HG02981 (cell line): ENCODE measurements around the gene SNX14.

Experiments used
- ATAC-seq: cut with Tn5 transposase; IDR thresholded peaks from one replicate; pipeline ENCODE4 v1.9.1; 2021; ENCODE audit warnings: mild to moderate bottlenecking, moderate library complexity; ENCODE audit not compliant: unreplicated experiment

SNX14 gene

DNA sequence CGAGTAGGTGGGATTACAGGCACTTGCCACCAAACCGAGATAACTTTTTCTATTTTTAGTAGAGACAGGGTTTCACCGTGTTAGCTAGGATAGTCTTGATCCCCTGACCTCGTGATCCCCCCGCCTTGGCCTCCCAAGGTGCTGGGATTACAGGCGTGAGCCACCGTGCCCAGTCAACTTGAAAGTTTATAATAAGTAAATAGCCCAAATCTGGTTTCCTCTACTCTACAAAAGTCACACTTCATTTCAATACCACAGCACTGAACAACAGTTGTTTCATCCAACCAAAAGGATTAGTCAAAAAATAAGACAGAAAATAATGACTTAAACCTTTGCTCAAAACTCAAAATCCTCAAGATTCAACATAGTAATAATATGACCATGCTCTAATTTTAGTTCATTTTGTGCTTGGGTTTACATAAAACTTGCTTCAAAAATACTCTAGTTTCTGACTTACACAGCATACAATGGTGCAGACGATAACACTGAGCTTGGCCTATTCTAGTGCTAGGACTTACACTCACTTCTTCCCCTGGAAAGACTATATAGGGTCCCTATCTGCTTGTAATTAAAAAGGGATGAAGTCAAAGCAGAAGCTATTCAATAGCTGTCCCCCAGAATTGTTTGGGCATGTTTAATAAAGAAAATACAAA lies 87.1 kb downstream of the SNX14 start:
- no peak for ATAC-seq

DNA sequence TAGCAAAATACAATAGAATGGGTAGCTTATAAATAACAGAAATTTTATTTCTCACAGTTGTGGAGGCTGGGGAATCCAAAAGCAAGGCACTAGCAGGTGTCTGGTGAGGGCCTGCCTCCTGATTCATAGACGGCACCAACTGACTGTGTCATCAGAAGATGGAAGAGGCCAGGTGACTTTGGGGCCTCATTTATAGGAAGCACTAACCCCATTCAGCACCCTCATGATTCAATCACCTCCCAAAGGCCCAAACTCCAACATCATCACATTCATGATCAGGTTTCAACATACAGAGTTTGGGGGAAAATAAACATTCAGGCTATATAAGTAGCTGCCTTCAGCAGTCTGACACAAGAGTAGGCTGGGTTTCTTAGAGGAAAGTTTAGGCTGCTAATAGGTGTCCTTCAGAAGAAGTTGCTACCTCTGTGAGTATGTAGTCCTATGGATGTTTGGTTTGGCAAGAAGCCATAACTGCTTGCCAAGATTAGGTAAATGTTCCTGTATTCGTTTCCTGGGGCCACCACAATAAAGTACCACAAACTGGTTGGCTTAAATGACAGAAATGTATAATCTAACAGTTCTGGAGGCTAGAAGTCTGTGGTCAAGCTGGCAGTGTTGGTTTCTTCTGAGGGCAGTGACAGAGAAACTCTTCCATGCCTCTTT lies 94.9 kb downstream of the SNX14 start:
- no peak for ATAC-seq

DNA sequence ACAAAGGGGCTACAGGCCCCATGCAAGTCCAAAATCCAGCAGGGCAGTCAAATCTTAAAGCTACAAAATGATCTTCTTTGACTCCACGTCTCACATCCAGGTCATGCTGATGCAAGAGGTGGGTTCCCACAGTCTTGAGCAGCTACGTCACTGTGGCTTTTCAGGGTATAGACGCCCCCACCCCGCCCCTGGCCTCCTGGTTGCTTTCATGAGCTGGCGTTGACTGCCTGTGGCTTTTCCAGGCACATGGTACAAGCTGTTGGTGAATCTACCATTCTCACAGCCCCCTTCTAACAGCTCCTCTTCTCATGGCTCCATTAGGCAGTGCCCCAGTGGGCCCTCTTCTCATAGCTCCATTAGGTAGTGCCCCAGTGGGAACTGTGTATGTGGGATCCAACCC lies 96.8 kb downstream of the SNX14 start:
- no peak for ATAC-seq

DNA sequence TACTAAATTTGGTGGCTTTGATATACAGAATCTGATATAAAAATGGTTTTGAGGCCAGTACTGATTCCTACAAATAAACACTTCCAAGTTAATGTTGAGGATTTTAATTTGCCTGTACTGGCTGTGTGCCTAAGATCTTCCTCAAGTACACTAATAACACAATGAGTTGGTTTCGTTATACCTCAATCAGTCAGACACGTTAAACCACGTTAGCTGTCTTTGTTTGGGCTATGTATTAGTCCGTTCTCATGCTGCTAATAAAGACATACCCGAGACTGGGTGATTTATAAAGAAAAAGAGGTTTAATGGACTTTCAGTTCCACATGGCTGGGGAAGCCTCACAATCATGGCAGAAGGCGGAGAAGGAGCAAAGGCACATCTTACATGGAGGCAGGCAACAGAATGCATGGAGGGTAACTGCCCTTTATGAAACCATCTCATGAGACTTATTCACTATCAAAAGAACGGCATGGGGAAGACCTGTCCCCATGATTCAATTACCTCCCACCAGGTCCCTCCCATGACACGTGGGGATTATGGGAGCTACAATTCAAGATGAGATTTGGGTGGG lies 97.6 kb downstream of the SNX14 start:
- no peak for ATAC-seq

DNA sequence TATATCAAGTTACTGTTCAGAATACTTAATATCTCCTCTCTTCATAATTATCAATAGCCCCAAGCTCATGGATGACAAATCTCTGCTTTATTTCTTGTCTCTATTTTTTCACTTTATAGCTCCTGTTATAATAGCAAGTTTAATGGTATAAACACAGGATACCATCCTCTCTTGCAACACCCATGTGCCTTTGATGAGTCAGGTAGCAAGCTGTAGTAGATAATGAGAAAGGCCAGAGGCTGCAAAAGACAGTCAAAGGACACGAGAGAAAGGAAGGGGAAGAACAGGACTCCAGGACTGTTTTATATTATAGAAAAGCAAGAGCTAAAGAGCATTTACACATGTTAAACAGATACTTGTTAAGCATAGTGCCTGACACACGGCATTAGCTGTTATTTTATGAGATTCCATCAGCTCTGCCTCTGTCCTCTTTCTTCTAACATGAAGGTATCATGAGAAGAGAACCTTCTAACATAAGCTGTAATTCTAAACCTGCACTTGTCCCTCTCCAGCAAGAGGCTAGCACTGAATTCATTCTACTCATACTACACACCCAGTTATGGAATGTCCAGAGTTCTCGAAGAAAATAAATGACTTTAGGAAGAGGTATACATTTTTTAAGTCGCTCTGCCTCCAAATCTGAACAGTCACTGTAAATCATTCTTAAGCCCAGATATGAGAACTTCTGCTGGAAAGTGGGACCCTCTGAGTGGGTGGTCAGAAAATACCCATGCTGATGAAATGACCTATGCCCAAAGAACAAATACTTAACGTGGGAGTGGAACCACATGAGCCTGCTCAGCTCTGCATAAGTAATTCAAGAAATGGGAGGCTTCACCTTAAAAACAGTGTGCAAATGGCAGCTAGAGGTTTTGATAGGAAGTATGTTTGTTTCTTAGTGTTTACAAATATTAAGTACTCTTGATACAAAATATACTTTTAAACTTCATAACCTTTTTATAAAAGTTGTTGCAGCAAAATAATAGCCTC lies 98.8 kb downstream of the SNX14 start:
- no peak for ATAC-seq

DNA sequence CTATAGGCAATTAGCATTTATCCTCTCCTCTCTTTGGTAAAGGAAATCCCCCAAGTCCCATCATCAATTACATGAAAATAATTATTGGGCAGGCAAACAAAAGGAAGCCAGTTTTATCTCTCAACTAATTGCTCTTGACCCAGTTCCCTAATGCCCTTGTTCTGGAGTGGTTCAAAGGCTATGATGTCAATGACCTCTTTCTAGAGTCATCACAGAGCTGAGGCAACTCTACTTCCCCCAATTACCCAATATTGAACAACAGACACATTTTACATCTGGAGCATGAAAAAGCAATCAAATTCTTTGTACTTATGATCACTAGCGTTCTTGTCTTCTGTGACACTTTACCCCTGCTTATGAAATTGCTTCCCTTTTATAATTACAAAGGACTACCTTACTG lies 100.3 kb downstream of the SNX14 start:
- no peak for ATAC-seq

DNA sequence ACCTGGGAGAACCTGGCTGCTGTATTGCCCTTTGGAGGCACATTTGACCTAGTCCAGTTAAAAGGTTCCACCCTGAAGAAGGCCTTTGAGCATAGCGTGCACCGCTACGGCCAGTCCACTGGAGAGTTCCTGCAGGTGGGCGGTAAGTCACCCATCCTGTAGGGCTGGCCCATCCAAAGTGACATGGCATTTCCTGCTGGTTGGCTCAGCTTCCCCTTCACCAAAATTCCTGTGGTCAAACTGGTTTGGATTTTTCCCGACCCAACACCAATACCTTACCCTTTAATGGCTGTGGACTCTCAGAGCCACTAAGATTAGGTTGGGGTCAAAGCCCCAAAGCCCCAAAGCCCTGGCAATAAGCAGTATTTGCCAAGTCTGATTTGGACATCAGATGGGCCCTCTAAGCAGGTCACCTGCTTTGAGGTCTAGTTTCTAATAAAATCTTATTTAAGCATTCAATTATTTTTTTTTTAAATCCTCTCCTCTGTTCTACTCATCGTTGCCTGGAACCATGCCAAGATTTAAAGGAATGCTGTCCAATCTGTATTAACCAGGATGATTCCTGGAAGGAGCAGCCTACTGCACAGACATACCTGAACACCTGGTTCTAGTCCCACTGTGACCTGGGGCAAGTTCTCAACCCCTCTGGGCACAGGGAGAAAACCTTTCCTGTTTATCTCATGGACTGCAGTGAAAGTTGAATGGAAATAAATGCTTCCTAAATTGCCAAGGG lies 103.0 kb downstream of the SNX14 start:
- ATAC-seq, result no peak

DNA sequence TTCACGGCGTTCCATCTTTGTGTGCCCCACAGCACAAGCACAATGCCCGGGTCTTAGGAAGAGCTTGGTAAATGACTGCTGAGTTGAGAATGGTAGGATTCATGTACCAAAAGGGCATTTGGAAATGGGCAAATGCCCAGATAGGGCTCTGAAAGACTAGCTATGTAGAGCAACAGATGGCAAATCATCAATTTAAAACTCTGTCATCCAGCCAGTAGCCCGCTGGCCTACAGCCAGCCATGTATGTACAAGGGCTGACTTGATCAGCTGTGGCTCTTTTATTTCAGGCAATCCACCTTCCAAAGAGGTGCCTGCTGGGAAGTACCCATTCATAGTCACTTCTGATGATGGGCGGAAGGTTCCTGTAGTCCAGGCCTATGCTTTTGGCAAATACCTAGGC lies 108.7 kb downstream of the SNX14 start:
- no peak for ATAC-seq

DNA sequence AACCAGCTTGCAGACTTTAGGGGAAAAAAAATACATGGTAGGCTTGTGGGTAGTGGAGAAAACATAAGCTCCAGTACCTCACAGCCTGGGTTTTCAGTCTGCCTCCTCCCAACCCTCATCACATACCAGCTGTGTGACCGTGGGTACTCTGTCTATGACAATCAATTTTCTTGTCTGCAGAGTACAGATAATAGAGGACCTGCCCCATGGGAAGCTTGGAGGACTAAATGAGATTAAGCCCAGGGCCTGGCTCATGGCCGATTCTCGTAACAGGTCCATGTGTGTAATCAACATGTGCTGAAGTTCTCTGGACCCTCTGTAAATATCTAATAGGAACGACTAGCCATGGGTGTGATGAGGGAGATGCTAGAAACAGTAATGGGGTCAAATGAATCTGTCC lies 109.8 kb downstream of the SNX14 start:
- no peak for ATAC-seq

DNA sequence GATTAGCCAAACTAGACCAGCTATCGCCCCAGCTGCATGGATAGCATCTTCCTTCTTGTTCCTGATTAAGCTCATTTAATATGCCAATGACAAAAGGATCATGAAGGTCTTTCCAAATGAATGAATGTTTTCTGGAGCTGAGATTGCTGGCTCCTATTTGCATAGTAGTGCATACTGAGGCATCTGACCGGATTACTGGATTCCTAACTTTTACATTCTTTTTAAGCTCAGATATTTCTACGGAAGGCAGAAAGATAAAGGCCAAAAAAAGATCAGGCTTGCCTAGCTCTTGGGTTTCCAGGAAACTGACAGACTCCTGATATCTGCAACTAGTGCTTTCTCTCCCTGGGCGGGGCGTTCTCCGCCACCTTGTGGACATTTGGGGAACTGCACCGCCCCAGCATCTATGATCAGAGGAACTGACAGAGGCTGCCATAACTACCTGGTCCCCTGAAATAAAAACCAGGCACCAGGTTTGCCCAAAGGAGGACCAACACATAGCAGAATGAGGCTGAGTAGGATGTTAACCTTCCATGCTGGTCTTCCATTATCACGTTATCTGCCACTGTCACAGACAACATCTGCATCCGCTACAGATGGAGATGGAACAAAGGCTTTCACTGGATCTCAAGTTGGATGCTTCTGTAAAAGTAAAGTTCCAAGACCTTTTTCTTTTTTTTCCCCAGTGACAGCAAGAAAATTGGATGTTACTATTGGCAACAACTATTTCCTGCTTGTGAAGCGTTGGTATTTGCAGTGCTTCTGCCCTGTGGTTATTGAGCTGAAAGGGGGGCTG lies 110.6 kb downstream of the SNX14 start:
- ATAC-seq, result peak; percentile 90

DNA sequence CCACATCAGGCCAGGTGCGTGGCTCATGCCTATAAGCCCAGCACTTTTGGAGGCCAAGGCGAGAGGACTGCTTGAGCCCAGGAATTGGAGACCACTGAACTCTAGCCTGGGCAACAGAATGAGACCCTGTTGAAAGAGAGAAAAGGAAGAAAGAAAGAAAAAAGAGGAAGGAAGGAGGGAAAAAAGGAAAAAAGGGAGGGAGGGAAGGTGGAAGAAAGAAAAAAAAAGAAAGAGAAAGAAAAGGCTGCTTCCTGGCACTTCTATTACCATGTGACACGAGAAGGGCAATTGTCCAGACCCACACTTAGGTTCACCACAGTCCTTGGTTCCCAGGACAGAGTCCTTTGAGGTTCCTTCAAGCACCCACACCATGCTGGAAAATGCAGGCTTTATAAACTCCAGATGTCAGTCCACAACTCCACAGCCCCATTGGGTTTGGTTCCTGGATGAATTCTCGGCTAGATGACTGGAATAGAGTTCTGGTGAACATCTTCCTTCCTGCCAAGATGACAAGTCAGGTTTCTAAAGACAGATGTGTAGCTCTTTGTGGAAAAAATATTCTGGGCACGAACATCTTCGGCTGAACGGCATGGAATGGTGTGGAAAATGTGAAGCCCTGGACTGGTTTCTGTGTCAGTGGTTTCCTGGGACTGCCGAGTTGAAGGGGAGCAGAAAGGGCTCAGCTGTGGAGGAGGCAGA lies 111.3 kb downstream of the SNX14 start:
- ATAC-seq, result peak; percentile 8

DNA sequence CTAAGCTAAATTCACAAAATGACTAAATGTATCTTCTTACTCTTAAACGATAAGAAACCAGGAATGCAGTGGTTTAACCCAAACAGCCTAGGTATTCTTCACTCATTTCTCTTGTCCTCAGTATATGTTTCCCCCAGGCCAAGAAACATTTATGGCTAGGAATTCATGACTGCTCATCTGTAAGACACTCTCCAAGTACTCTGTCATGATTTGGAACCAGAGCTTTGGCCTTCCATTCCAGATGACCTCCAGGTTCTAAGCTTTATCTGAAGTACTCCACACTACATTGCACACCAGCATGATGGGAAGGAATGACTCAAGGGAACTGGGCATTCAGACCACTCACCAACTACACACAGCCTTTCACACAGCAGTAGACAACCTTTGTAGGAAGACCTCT lies 114.5 kb downstream of the SNX14 start:
- ATAC-seq, result no peak

DNA sequence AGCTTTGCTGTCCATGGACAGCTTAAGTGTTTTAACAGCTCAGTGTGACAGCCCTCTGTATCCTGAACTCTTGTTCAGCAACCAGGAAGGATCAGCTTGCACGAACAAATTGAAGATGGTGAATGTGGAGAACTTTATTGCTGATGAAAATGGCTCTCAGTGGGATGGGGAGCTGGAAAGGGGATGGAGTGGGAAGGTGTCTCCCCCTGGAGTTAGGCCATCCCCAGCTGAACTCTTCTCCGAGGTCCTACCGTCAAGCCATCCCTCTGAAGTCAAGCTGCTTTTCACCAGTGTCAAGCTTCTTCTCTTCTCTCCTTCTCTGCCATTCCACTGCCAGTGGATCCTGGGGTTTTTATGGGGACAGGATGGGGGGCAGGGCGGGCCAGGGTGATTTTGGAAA lies 117.1 kb downstream of the SNX14 start:
- no peak for ATAC-seq

DNA sequence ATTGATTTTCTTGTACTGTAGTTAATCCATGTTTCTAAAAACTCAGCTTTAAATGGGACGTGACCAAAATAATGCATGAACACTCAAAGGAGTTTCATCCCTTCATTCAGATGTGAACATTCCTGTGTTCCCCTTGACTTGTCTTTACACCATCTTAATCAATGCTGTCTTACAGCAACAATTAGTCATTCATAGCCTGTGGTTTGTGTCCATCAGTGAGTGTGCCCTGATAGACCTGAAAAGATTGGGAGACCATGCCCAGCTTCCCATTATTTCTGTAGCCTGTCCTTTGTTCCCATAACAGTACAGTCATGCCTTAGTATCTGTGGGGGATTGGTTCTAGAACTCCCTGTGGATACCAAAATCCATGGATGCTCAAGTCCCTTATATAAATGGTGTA lies 119.9 kb downstream of the SNX14 start:
- ATAC-seq, result no peak

DNA sequence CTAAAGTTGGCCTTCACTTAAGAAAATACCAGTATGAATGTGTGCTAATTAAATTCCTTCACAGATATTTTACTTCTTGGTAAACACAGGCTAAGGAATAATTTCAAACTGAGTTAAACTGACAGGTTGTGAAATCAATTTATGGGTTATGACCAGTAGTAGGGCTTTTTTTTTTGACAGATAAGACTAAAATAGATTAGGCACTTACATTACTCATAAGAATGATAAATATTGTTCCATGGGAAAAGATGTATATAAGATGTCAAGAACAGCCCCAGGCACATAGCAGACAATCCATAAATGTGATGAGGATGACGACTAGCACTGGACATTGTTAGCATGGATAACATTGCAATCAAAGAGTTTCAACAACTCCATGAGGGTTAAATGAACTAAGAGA lies 120.9 kb downstream of the SNX14 start:
- ATAC-seq, result no peak

DNA sequence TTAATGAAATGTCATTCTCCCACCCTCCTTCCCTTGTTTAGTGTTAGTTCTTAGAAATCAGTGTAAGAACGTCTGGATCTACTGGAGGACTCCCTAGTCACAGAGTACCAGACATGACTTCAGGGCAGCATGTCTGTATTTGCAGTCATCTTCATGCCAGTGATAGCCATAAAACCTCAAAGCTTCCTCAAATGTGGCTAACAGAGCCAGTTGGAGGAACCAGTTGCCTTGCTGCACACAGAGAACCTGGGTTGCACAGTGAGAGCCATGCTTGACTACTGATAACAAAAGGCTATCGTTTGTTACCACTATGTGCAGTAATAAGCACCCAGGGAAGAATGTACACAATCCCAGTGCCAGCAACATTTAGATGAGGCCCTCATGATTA lies 123.6 kb downstream of the SNX14 start:
- no peak for ATAC-seq

DNA sequence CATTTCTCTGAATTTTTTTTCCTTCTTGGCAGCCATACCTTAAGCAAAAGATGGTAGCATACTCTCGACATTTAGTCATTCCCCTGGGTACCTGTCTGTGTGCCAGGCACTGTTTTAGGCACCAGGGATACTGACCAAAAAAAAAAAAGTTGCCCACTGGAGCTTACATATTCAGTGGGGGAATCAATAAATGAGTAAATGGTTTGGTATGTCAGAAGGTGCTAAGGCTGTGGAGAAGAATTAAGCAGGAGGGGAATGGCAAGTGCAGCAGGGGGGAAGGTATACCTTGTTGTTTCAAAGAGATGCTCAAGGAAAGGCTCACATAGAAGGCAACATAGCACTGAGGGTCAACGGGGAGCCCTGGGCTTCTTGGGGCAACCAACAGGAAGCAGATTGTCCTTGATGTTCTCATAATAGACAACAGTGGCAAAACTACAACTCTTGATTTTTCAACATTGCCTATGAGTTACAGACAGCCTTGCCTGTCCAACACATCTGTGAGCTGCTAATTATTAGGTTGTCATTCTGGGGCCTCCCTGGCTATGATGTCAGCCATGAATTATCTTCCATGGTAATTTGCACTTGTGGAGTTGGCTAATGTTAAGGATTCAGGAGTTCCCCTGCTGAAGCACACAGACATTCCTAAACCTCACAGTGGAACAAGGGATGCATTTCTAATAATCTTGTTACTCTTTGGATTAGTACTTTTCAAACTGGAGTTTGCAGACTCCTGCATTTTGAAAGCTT lies 124.2 kb downstream of the SNX14 start:
- ATAC-seq, result no peak

DNA sequence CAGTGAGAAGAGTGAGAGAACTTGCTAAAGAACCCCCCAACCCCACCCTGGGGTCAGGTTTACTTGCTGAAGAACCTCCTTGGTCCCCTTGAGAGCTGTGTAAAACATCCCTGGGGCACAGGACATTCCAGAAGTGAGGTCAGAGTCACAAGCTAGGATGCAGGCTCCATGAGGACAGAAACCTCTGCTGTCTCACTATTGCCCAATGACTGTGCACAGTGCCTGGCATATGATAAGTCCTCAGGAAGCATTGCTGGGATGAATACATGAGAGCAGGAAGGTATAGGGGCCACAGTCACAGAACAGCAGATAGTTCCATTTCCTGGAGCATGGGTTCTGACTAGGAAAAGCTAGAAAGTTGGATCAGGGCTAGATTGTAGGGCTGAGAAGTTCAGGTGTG lies 125.3 kb downstream of the SNX14 start:
- no peak for ATAC-seq

DNA sequence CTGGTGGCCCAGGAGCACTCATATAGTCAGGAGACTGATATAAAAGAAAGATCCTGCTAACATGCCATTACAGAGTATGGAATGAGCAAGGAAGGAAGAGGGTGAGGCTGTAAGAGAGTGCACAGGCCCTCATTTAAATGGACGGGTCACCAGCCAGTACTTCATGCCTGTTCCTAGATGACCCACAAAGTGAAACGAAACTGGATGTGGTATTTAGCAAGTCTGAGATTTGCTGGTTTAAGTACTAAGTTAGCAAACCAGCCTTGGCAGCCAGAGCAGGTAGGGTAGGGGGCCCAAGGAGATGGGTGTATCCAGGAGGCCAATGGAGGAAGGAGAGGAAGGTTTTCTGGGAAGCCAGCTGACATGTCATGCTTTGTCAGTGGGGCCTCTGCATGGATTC lies 127.9 kb downstream of the SNX14 start:
- ATAC-seq, result peak; percentile 47
